HepG2 (cell line): ENCODE results near the gene ZDHHC24. TPM values are rescaled to one million over a fixed set of nuclear protein-coding genes. Genes with fewer than 3 reads are reported as not detected.

Experiments used
- HOXA5 ChIP-seq: sonication (generic); formaldehyde crosslinking; IDR thresholded peaks from 2 replicates; pipeline ENCODE4 v1.4.0; 2020; ENCODE audit warnings: missing genetic modification reagents
- MED8 ChIP-seq: sonication (generic); formaldehyde crosslinking; IDR thresholded peaks from 2 replicates; pipeline ENCODE4 v1.8.1; 2023; ENCODE audit warnings: mild to moderate bottlenecking, missing genetic modification reagents; ENCODE audit not compliant: insufficient replicate concordance
- MTA1 ChIP-seq: sonication (generic); formaldehyde crosslinking; IDR thresholded peaks from 2 replicates; pipeline ENCODE4 v1.4.0; 2020; ENCODE audit warnings: missing genetic modification reagents, mild to moderate bottlenecking, borderline replicate concordance
- PAX8 ChIP-seq: sonication (generic); formaldehyde crosslinking; IDR thresholded peaks from 2 replicates; pipeline ENCODE4 v1.8.0; 2022; ENCODE audit warnings: mild to moderate bottlenecking, missing genetic modification reagents, borderline replicate concordance
- REPIN1 ChIP-seq: sonication (generic); formaldehyde crosslinking; IDR thresholded peaks from 2 replicates; pipeline ENCODE4 v1.8.0; 2022; ENCODE audit warnings: missing genetic modification reagents, low read depth, mild to moderate bottlenecking, borderline replicate concordance
- SNAI1 ChIP-seq: sonication (generic); formaldehyde crosslinking; IDR thresholded peaks from 2 replicates; pipeline ENCODE4 v1.5.0; 2020; ENCODE audit warnings: mild to moderate bottlenecking, missing genetic modification reagents, borderline replicate concordance
- TFE3 ChIP-seq: IDR thresholded peaks from 2 replicates; pipeline ENCODE4 v1.6.1; 2016
- ZBTB20 ChIP-seq: sonication (generic); formaldehyde crosslinking; IDR thresholded peaks from 2 replicates; pipeline ENCODE4 v1.8.1; 2023; ENCODE audit warnings: missing genetic modification reagents, low read depth, mild to moderate bottlenecking, borderline replicate concordance
- ZNF407 ChIP-seq: sonication (generic); formaldehyde crosslinking; IDR thresholded peaks from one replicate; pipeline ENCODE4 v1.5.1; 2020; ENCODE audit warnings: mild to moderate bottlenecking, missing genetic modification reagents; ENCODE audit errors: not compliant biosample characterization
- ZNF543 ChIP-seq: sonication (generic); formaldehyde crosslinking; IDR thresholded peaks from 2 replicates; pipeline ENCODE4 v1.4.0; 2020; ENCODE audit warnings: mild to moderate bottlenecking, missing genetic modification reagents
- polyA plus RNA-seq, 8 experiments: library from polyadenylated mRNA; depleted of rRNA in 3 of 8; stranded (reverse) in 7 of 8; unstranded in 1 of 8; fragments of >200 nt; fragmentation: Illumina TruSeq in 4 of 8; extraction: Trizol in 4 of 8; gene quantifications; 2 replicates each; pipeline versions ENCODE4 v1.2.1 to v1.2.3, GENCODE V29; 2011 to 2016; ENCODE audit warnings: low read depth in 4 of 8, missing spikeins in 1 of 8, mixed read lengths in 1 of 8; ENCODE audit not compliant: insufficient read depth in 1 of 8
- total RNA-seq, 5 experiments: library from RNA; depleted of rRNA; stranded (reverse); fragments of >200 nt; fragmentation: Illumina TruSeq; extraction: Trizol; gene quantifications; 2 replicates each; pipeline ENCODE4 v1.2.3, GENCODE V29; 2016; ENCODE audit warnings: low read depth in 1 of 5
- TF ChIP-seq, protein P1 (sequence below): sonication (generic); formaldehyde crosslinking; IDR thresholded peaks from 2 replicates; pipeline ENCODE4 v1.4.0; 2020; ENCODE audit warnings: missing genetic modification reagents

Gene ZDHHC24
- total and polyA plus RNA-seq, 2 of the 13 experiments (the other 11 are each of a cell fraction or from before 2014, with no cell fraction given): 4.3 TPM

GRCh38 chr11:66479394-66480116, 66.3 kb downstream of the ZDHHC24 start (continued):
- TF ChIP-seq PAX8 (CRISPR knock-in tag) (0 out of 2 replicates have a peak, but pooled peaks have one; percentile 86), MED8 (CRISPR knock-in tag) (peak; percentile 2), HOXA5 (peak; percentile 14; the same call in 1 of the 2 replicates), ZBTB20 (peak; percentile 31; the same call in 1 of the 2 replicates), ZNF407 (CRISPR knock-in tag) (peak; percentile 27), REPIN1 (no peak), SNAI1 (CRISPR knock-in tag) (0 out of 2 replicates have a peak, but pooled peaks have one; percentile 71), TFE3 (CRISPR knock-in tag) (0 out of 2 replicates have a peak, but pooled peaks have one; percentile 33), MTA1 (CRISPR knock-in tag) (peak; percentile 52; the same call in 1 of the 2 replicates), ZNF543 (CRISPR knock-in tag) (0 out of 2 replicates have a peak, but pooled peaks have one; percentile 2)
- TF ChIP-seq, protein P1, sequence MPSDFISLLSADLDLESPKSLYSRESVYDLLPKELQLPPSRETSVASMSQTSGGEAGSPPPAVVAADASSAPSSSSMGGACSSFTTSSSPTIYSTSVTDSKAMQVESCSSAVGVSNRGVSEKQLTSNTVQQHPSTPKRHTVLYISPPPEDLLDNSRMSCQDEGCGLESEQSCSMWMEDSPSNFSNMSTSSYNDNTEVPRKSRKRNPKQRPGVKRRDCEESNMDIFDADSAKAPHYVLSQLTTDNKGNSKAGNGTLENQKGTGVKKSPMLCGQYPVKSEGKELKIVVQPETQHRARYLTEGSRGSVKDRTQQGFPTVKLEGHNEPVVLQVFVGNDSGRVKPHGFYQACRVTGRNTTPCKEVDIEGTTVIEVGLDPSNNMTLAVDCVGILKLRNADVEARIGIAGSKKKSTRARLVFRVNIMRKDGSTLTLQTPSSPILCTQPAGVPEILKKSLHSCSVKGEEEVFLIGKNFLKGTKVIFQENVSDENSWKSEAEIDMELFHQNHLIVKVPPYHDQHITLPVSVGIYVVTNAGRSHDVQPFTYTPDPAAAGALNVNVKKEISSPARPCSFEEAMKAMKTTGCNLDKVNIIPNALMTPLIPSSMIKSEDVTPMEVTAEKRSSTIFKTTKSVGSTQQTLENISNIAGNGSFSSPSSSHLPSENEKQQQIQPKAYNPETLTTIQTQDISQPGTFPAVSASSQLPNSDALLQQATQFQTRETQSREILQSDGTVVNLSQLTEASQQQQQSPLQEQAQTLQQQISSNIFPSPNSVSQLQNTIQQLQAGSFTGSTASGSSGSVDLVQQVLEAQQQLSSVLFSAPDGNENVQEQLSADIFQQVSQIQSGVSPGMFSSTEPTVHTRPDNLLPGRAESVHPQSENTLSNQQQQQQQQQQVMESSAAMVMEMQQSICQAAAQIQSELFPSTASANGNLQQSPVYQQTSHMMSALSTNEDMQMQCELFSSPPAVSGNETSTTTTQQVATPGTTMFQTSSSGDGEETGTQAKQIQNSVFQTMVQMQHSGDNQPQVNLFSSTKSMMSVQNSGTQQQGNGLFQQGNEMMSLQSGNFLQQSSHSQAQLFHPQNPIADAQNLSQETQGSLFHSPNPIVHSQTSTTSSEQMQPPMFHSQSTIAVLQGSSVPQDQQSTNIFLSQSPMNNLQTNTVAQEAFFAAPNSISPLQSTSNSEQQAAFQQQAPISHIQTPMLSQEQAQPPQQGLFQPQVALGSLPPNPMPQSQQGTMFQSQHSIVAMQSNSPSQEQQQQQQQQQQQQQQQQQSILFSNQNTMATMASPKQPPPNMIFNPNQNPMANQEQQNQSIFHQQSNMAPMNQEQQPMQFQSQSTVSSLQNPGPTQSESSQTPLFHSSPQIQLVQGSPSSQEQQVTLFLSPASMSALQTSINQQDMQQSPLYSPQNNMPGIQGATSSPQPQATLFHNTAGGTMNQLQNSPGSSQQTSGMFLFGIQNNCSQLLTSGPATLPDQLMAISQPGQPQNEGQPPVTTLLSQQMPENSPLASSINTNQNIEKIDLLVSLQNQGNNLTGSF (CRISPR knock-in tag): no peak
